Ammon's horn (tissue), 1 donor: ENCODE data around the gene C2orf74.

ENCODE experiments used
- DNase-seq: peaks from one replicate; pipeline ENCODE4 v3.0.0-alpha.2; 2016; ENCODE audit warnings: low spot score

The C2orf74 gene

DNA sequence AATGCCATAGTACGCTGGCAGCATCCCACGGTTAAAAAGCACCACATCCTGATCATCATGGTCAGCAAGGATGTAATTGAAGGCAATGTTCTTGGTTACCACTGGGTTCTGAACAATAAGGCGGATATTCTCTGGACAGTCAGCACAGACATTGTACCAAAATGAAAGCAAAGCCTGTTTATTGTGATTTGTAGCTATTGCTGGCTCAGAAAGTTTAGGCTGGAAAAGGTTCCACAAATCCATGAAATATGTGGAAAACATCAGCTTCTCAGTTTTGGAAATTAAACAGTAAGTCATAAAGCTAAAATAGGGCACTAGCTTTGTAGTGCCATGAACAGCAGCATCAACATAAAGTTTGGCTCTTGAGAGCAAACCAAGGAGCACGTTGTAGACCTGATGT lies 52.2 kb downstream of the C2orf74 start:
- DNase-seq = peak; percentile 14
